COLO829 (cell line): ENCODE measurements around the gene WIPF1.

ENCODE experiments used
- DNase-seq: peaks from one replicate; pipeline ENCODE4 v3.0.0; 2012; ENCODE audit warnings: low spot score

The WIPF1 gene

GRCh38 chr2:174618179-174618578, 20.6 kb upstream of the WIPF1 start:
- DNase-seq = no peak

GRCh38 chr2:174617718-174618117, 20.1 kb upstream of the WIPF1 start:
- no peak for DNase-seq

- no peak for DNase-seq
Observed at GRCh38 chr2:174617120-174617519, 19.5 kb upstream of the WIPF1 start.

DNA sequence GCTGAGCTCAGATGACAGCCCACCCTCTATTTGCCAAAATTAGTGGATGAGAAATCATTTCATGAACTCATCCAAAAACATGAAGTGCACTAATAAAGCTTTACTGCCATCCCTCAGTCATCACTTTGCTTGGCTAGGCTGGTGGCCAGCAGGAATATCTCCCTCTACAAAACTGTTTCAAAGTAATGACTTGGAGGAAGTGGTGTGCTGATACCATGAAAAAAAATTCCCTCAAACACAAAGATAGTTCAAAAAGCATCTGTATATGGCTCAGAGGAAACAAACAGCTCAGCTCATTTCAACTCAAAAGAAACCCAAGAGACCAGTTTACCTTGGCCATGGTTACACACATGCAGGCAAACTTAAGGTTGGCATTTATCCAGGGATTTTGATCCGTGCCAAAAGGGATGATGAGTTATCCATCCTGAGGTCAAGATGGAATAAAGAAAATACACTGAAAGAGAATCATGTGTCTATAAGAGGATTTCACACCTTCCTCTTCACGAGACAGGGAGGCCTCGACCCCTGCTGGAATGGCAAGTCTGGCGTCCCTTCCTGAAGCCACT, 18.4 kb upstream of the WIPF1 start:
- no peak for DNase-seq

DNA sequence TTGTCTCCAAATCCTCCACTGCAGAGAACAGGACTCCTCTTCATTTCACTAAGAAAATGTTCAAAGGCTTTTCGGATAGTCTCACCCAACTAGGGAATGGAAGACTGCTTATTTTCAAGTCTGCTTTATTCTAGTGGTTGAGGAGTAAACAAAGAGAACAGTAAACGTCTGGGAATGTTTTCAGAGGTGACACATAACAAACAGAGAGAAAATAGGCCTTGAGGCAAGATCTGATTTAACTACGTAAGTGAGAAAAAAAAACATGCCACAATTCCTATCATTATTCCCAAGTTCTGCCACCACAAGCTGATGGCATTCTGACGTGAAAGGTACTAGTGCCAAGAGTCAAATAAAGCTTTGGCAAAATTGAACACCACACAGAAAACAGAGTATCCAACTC, 16.7 kb upstream of the WIPF1 start:
- DNase-seq = no peak

- DNase-seq = no peak
Observed at GRCh38 chr2:174613531-174613930, 15.9 kb upstream of the WIPF1 start.

GRCh38 chr2:174612970-174613369, 15.4 kb upstream of the WIPF1 start:
- no peak for DNase-seq

GRCh38 chr2:174611854-174612253, 14.2 kb upstream of the WIPF1 start:
- DNase-seq = no peak

DNA sequence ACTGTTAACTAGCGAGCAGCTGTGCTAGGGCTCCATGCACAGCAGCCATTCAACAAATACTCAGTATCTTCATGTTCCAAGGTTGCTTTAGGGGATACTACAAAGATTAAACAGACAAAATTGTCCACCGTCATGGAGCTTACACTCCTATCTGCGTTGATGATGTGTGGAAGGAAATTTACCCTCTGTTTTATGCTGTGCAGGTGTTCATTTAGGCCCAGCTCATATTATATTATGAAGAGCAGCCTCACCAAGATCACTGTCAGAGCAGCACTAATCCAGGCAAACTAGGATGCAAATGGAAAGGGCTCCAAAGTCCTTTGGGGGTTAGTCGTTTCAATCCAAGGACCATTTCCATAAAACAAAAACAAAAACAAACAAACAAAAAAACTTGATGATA, 13.4 kb upstream of the WIPF1 start:
- DNase-seq = no peak

- DNase-seq = no peak
Observed at GRCh38 chr2:174610243-174610995, 12.8 kb upstream of the WIPF1 start.

DNA sequence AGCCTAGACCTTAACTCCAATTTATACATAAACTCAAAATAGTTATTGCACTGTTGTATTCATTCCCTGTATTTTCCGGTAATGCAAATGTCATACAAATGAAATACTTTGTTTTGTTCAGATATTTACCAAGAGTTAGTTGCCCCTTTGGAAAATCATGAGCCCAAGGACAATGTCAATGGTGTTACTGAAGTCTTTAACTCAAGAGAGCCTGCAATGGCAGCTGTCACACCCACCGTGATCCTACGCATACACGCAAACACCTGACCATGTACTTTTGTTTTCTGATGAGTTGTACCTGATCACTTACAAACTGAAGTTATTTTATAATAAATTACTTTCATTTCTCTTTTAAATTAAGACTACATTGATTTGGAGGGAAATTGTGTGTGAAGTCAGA, 11.7 kb upstream of the WIPF1 start:
- DNase-seq = no peak

- DNase-seq = no peak
Observed at GRCh38 chr2:174608866-174609214, 11.2 kb upstream of the WIPF1 start.

DNA sequence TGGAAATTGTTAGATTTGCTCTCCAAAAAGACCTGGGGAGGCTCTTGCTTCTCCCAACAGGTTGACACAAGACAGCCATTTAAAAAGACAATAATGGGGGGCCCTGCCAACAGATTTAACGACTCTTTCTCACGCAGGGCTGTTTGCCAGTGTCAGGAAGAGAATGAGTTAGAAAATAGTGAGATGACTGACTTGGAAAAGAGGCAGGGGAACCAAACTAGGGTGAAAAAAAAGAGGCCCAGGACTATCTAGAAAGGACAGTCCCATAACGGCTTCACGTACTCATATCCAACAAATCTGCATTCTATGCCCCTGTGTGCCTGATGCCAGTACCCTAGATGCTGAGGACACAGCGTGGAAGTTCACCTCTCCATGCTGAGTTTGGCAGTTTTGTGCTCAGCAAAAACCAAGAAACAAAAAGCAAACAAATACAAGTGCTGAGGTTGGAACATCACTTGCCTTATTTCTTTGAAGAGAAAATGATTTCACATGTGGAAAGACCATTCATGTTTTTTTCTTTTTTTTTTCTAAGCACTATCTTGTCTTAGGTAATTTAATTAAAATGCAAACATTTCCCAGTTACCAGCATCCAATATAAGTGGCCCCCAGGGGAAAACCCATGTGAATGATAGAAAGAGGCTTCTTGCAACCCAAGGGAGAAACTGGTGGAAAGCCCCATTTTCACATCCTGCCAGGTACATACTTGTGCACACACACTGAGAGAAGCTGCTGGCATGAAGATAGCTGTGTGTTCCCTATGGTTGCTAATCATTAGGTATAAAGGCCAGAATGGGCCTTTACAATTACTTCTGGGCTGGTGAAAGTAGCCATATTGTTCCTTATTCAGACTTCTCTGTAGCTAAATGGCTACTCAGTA, 10.6 kb upstream of the WIPF1 start:
- no peak for DNase-seq

- no peak for DNase-seq
Observed at GRCh38 chr2:174607584-174607983, 10.0 kb upstream of the WIPF1 start.

DNA sequence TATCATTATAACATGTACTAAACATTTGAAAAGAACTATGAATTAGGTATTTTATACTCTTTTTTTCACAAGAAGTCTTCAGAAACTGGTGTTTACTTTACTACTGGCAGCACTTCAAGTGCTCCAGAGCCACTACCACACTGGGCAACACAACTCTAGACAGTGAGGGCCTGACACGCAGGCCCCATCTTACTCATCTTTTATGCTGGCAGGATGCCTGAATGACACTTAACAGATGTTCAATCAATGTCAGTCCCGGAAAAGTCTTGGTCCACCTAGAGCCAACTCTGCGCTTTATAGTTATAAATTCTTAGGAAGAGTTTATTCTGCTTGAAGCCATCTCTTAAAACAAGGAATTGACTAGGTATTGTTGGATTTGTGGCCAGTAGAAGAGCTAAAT, 8.7 kb upstream of the WIPF1 start:
- DNase-seq = peak; percentile 47

DNA sequence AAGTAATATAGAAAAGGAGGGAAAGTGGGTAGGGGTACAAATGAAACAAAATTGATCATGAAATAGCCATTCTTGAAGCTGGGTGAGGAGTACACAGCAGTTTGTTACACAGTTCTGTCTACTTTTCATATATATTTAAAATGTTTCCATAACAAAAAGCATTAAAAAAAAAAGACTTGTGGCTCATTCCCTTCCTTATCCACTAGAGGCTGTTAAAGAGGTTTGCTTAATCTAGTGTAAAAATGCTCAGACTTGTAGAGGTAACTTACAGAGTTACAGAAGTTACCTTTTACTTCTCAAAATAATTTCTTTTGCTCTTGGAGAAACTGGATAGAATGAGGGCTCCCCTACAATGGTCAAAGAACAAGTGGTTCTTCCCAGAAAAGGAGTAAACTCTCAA, 8.1 kb upstream of the WIPF1 start:
- DNase-seq = no peak

- peak; percentile 44 for DNase-seq
Observed at GRCh38 chr2:174603280-174603679, 5.7 kb upstream of the WIPF1 start.

- DNase-seq = no peak
Observed at GRCh38 chr2:174602745-174603144, 5.1 kb upstream of the WIPF1 start.

DNA sequence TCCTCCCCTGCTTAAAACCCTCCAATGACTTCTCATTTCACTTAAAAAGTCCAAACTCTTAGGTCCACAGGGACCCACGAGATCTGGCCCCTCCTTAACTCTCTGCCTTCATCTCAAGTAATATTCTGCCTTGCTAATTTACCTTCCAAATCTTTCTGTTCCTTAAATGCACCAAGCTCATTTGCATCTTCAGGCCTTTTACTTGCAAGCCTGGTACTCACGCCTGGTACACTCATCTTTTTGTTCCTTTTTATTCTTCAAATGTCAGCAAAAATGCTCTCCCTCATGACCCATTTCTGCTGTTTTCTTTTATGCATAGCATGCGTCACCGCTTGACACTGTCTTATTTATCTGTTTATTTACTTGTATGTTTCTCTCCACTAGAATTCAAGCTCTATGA, 2.7 kb upstream of the WIPF1 start:
- DNase-seq = no peak

- DNase-seq = no peak
Observed at GRCh38 chr2:174599310-174599921, 1.8 kb upstream of the WIPF1 start.

GRCh38 chr2:174597009-174597344, 627 bp downstream of the WIPF1 start:
- DNase-seq = no peak

DNA sequence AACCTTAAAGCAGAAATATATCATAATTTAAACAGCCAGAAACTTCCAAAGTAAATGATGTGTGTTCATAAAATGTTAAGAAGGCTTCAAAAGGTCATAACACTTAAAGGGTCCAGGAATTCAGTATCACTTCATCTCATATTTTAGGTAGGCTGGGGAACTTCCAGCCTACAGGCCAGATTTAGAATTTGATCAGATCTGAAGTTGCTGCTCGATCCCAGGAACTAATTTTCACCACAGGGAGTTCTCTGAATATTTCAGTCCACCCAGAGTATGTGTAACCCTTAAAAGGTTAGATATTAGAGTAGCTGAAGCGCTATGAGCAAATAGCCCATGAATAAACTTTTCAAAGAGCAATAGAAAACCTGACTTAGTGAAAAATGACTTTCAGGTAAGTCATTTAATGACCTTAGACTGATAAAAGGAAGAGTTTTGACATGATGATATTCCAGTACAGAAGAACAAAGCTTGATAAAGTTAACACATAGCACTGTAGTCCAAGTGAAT, 1.7 kb downstream of the WIPF1 start:
- no peak for DNase-seq
